DND-41 (cell line): ENCODE measurements around the gene MRPS7.

ENCODE experiments used
- CTCF ChIP-seq: IDR thresholded peaks from 2 replicates; pipeline ENCODE4 v1.5.1; 2012; ENCODE audit warnings: borderline replicate concordance, low read length, moderate library complexity, mild to moderate bottlenecking; ENCODE audit not compliant: poor library complexity, severe bottlenecking; ENCODE audit errors: extremely low read depth
- EZH2 ChIP-seq: IDR thresholded peaks from 3 replicates; pipeline ENCODE4 v1.6.1; 2012; ENCODE audit warnings: borderline replicate concordance, low read depth, mild to moderate bottlenecking, moderate library complexity, low read length, inconsistent platforms; ENCODE audit not compliant: severe bottlenecking

GRCh38 chr17:75241502-75241901, 20.2 kb upstream of the MRPS7 start:
- no peak for TF ChIP-seq CTCF
- no peak for TF ChIP-seq EZH2
